Activated gamma-delta T cell treated with Interleukin-2 at 50 U/mL for 16 hours (primary cell): ENCODE data around the gene FBXO3.
A peak's percentile ranks its signal among the peaks of the same experiment; 100 is the strongest.
"Not testable (repeated sequence)": the region's sequence is repeated elsewhere in the genome, so short reads cannot be mapped to it uniquely, and the experiment has no call there.

ENCODE experiments used
- DNase-seq: peaks from one replicate; pipeline ENCODE4 v3.0.0-alpha.2; 2020

FBXO3 gene

DNA sequence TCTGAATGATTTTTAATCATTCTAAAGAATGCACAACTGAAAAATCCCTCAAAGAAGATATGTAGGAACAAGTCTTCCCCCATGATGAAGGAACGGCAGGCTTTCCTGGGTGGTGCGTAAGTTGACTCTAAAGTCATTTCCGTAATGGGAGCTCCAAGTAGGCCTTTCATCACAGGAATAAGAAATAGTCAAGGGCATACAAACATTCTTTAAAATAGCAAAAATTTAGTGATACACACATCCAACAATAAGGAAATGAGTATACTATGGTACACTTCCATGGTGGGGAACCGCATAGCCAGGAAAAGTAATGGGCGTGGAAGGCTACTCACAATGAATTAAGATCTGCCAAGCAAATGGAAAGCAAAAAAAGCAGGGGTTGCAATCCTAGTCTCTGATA is 48.8 kb downstream of the FBXO3 start:
- no peak for DNase-seq

DNA sequence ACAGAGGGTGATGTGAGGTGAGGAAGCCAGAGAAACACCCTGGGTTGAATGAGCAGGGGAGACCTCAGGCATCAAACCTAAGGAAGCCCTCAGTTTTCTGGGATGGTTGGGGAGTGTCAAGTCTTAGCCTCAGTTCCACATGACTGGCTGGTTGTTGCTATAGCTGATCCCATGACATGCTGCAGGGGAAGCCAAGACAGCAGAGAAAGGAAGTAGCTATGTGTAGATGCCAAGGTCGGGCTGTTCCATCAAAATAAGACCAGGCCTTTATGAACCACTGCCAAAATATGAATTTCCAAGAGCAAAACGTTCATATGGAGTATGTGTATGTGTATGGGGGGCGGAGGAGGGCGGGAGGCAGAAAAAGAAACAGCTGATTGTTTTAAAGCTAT is 49.7 kb downstream of the FBXO3 start:
- DNase-seq, result no peak

DNA sequence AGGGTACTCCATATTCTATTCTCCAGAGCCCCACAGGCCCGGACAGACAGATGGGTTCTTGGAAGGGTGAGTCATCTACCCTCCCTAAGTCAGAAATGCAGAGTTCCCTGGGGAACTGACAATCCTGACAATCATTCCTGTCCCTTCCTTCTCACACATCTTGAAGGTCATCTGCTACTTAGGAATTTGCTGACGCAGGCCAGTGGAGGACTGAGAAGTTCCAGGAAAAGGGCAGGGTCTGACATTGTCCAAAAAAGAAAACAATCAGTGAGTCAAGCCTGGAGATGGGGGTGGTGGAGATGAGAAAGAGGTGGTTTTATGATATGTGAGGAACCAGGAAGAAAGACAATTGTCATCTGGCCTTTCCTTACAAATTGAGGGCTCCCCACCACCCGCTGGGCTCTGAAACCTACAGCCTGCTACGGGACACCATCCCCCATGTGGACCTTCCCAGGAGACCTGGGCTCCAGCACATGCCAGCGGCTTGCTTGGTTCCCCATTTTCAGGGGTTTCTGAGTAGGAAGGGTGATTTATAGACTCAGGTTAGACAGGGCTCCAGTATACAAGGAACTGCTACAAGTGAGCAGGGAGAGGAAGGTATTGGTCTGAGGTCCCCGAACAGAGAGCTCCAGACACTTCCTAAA is 51.0 kb downstream of the FBXO3 start:
- DNase-seq, result no peak

DNA sequence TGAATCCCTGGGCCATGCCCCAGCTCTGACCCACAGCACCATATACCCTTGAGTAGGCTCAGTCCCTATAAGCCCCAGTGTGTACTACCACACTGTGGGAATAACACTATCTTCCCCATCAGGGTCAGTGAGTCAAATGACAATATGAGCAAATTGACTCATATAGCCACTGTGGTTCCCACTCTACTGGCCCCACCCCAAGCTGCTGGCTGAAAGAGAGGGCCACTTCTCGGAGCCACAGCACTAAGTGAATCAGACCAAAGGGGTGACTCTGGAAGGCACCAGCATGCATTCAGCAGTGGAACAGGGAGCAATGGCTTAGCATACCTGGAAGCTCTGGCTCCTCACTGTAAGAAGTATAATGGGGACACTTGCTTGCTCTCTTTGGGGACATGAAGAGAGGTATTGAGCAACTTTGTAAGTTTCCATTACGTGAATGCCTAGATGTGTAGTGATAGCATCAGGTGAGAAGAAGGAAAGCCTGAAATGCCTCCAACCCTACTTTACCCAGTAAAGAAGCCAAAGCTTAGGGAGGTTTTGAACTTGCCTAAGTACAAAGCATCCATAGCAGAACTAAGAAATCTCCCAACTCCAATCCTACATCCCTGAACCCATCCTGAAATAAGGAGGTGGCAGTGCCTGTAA is 51.6 kb downstream of the FBXO3 start:
- no peak for DNase-seq

DNA sequence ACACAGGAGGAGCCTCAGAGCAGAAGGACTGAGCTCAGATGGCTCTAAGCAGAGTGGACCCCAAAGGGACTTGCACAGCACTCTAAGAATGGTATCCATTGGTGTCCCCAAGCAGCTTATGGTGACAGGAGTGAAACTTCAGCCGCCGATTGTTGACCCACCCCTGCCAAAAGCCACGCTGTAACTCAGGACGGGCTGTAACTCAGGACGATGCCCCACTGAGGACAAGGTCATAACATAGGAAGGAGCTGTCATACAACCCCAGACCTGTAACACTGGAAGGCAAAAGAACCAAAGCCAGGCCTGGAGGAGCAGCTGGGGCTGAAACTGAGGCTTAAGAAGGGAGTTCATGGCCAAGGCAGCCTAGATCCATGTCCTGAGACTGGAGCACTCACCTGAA is 52.3 kb downstream of the FBXO3 start:
- no peak for DNase-seq

DNA sequence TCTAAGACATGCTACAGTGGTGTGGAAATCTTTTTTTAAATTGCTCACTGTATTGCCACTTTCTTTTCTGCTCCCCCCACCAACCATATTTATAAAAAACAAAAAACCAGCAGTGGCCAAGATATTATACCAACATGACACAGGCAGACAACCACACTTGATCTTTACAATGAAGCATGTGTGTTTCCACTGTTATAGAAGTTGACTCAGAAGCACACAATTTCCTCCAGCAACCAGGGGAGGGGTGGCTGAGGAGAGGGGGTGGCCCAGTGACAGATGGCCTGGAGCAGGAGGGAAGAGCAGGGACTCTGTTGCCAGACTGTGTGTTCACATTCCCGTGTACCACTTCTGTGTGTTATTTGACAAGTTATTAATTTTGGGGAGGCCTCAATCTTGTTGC is 52.9 kb downstream of the FBXO3 start:
- DNase-seq, result no peak

DNA sequence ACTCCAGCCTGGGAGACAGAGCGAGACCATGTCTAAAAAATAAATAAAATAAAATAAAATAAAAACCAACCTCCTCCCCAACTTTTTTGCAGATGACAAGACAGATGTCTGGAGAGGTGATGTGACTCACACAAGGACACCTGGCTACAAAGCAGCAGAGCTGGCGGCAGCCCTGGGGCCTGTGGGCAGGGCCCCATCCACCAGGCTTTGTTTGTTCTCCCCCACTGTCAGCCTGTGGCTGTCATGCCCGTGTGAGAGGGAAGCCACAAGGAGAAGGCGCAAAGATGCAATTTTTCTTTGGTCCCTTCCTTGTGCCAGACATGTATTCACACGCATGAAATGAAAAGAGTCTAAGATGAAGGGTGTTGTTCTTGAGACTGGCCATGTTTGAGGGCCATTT is 54.7 kb downstream of the FBXO3 start:
- DNase-seq, result no peak

DNA sequence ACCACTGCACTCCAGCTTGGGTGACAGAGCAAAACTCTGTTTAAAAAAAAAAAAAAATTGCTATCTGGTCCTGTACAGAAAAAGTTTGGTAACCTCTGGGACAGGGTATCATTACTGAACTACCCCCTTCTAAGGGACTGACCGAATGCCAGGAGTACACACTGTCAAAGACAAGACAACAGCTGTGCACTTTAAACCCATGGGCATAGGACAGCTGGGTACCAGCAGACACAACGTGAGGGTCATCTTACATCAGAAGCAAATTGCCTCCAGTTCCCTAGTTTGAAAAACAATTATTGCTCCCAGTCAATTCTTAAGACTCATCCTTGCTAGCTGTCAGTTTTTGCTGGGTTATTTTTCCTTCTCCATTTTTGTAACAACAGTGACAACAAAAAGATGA is 55.9 kb downstream of the FBXO3 start:
- no peak for DNase-seq

DNA sequence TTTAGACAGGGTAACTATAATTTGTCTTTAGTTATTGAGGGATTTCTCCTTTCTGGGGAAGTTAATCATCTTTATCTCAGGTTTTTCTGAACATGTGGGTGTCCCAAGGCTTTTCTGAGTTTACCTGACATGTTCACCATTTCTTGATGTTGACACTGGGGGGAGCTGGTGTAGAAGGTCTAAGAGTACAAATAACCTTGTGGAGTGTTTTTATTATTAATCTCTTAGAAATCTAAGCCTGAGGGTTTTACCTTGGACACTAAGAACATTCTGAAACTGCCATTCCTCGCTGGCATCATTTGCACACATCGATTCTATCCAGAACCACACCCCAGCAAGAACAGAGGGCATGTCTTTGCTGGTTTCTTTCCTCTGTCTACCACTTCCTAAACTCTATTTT is 58.1 kb downstream of the FBXO3 start:
- no peak for DNase-seq

DNA sequence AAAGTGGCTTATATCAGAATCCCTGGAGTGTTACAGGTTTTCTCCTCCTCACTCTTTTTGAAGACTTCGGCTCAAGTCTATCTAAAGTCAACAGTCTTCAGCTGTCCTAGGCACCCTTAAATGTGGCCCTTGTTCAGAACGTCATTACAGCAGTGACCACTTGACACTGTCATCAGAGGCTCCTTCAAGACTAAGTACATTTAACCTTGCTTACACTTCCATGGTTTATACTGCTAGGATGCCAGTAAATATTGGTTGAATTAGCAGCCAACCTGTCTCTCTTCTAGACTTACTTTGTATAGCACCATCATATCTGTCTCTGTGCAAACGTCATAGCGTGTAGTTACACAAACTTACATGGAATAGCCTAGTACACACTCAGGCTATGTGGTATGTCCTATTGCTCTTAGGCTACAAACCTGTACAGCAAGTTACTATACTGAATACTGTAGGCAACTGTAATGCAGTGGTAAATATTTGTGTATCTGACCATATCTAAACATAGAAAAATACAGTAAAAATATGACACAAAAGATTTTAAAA is 60.4 kb downstream of the FBXO3 start:
- DNase-seq, result no peak

DNA sequence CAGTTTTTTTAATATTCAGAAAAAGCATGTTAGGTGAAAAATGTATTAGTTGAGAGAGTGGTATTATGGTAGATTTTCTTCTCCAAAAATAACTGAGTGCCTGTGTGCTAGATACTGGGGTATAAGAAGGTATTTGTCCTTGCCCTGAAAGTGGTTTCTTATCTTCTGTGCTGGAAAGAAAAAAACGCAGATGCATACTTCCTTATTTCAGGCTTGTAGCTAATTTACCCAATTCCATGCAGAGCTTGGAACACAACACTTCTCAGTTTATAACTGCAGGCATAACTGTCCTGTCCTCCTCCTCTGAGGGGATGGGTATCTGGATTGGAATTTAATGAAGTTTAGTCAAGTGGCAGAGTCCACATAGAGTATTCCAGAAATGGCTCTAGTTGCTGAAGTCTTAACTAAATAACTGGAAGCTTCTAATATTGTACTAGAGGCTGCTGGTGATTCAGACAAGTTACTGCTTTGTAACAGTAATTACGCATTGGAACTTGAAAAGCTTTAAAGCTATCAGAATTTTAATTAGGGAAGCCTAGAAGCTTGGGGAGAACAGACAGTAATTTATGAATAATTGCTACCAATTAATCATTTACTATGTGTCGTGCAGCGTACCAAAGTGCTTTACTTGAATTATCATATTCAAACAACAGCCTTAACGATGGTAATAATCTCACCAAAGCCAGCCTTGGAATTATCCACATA is 61.0 kb downstream of the FBXO3 start:
- DNase-seq, result no peak

DNA sequence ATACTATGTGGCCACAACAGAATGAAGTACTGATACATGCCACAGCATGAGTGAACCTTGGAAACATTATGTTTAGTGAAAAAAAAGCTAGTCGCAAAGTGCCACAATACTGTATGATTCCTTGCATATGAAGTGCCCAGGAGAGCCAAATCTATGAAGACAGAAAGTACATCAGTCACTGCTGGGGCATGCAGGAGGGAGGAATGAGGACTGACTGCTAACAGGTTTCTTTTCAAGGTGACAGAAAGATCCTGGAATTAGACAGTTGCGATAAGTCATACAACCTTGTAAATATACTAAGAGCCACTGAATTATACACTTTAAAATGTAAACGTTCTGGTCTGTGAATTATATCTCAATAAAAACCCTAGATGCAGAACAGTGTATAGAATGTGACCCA is 61.9 kb downstream of the FBXO3 start:
- DNase-seq, result no peak

DNA sequence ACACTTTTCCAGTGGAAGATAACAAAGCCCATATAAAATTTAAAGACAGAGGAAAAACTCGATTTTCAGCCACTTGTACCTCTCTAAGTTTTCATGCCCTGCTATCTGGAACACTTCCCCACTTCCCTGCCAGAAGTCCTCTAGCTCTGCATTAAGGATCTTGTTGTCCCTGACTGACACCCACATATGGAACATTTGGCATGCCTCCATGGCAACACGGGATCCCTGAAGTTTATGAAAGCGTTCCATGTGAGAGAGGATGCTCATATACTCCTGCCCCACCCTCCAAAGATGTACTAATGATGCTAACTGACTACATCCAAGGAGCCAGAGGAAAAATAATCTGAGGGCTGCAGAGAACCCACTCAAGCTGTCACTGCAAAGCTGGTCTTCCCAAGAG is 64.9 kb downstream of the FBXO3 start:
- DNase-seq, result no peak

DNA sequence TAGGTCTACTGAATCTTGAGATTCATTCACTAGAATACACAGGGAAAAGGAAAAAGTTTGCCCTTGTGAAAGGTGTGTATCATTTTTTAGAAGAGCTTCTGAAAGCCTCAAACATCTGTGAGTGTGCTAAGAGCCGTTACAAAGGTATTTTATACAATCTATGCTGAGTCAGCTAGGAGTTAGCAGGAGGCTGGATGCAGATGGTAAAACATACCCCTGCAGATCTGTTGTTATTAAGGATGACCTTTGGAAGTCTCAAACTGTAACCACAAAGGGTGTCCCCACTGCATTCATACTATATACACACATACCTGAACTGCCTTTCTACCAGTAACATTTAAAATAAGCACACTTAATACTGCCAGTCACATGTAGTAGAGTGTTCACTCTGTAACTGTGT is 65.3 kb downstream of the FBXO3 start:
- no peak for DNase-seq

DNA sequence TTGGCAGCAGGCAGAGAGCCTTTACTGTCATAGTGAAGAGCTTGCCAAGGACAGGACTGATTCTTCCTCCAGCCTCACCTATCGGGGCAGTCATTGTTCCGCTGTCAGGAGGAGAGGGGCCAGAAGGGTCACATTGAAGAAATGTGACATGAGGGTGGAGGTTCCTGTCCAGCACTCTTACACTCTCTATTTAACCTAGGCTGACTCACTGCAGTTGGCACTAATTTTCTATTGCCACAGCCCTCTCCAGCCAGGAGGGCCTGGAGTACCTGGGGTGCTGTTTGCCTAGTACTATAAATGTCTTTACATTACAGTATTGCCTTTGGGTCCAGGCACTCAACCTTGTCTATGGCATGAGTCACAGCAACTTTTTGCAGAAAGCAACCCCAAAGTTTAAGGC is 66.5 kb downstream of the FBXO3 start:
- not testable (repeated sequence) for DNase-seq

DNA sequence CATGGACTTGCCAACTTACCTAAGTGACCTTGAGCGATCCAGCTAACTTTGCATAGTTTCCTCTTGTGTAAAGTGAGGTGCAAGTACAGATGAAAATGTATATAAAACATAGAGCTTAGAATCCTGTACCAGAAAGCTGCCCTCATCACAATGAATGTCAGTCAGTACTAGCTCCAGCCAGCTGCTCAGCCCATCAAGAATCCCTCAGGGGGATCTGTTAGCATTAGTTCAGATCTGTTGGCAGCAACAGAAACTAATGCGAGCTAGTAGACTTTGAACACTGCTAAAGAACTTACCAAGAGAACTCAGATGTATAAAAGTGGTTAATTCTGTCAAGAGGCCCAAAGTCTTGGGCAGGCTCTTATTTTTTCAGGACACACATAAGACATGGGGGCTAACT is 67.4 kb downstream of the FBXO3 start:
- no peak for DNase-seq

DNA sequence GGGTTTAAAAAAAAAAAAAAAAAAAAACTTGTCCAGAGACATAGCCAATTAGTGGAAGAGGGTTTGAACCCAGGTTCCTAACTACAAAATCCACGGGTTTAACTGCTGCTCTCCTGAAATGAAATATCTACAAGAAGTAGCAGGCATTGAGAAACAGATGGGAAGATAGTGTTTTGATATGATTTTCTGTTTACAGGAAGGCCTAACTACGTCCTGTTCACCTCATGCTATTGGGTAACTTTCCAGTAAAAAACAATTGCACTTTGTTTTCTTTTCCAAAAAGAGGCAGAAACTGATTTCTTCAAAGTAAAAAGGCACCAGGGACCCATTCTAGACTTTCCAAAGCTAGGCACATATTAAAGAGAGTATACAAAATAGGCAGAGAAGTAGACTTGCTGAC is 67.8 kb downstream of the FBXO3 start:
- DNase-seq, result no peak

DNA sequence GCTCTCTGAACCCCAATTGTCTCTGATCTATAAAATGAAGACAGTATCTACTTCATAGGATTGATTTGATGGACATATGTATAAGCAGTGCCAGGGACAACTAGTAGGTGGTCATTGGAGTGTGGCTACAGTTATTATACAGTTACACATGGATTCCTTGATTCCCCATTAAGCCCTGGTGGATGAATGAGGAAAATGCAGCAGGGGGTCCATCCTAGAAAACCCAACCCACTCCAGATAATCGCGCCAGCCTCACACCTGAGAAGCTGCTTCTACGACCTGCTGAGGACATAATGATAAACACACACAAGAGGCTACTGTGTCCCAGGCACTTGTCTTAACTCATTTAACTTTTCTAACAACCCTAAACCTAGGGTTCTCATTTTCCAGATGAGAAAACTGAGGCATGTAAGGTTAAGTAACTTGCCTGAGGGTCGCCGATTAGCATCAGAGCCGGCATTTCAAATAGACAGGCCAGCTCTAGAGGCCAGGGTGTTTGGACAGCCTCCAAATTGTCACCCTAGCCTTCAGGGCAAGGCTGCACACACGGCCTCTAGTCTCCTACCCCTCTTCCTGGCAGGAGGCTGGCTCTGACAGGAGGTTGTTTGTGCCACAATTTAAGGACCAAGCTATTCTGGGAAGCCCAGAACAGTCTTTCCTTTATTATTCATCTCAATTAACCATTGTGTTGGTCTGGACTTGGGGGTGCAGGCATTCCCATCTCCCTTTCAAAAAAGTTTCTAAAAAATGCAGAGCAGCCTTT is 69.9 kb downstream of the FBXO3 start:
- no peak for DNase-seq

DNA sequence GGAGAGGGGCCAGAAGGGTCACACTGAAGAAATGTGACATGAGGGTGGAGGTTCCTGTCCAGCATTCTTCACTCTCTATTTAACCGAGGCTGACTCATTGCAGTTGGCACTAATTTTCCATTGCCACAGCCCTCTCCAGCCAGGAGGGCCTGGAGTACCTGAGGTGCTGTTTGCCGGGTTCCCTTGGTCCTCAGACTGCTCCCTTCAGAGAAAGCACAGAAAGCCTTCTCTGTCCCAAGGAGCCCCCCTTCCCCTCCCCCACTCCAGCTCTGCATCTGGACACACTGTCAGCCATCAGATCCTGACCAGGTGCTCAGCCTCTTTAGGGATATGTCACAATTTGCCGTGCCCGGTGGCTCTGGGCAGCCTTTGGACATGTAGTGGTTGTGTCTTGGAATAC is 70.5 kb downstream of the FBXO3 start:
- DNase-seq, result no peak

DNA sequence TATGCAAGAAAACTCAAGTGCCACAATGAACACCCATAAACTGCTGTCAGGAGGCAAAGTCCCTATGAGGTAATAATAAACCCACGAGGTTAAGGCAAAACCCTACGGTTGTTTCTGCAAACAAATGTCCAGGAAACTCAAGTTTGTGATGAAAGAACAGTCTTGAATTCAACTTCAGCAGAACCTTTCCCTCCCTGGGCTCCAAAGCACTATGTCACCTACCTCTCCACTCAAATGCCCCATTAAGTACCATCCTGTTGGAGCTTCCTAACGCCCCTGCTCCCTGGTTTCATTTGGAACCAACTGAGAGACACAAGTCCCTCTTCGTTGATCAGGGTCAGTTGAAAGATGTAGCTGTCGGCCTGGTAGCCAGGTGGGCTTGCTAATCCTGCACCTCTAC is 71.1 kb downstream of the FBXO3 start:
- DNase-seq, result no peak

DNA sequence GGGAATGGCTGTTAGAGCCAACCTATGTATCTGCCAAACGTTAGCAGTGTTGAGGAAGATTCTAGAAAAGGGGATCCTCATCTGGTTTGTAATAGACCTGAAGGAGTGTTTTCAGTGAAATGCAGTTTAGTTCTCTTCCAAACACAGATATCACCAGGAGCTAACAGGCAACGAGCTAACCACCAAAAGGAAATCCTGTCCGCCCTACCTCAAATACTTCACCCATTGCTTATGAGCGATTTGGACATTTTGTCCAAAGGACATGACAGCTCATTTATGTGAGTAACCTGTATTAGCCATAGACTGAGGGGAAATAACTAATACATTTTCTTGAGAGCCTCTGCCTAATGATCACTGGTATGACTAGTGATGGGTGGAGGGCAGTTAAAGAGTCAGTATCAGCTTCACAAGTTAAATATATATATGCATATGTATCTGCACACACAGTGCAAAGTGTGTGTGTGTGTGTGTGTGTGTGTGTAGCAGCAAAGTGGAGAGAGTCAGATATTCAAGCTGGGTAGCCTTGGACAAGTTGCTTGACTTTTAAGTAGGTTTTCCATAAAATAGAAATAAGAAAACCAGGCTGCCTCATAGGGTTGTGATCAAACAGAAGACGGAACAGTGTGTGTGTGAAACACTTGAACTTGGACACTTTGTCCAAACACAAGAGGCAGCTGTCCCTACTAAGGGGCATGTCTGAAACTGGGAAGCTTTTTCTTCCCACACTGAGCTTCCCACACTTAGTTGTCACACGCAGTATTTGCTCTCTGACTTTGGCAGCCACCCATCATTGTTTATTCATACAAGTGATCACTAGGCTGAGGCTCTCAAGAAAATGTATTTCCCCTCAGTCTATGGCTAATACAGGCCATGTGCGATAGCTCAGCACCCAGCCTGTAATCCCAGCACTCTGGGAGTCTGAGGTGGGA is 72.8 kb downstream of the FBXO3 start:
- DNase-seq, result no peak

DNA sequence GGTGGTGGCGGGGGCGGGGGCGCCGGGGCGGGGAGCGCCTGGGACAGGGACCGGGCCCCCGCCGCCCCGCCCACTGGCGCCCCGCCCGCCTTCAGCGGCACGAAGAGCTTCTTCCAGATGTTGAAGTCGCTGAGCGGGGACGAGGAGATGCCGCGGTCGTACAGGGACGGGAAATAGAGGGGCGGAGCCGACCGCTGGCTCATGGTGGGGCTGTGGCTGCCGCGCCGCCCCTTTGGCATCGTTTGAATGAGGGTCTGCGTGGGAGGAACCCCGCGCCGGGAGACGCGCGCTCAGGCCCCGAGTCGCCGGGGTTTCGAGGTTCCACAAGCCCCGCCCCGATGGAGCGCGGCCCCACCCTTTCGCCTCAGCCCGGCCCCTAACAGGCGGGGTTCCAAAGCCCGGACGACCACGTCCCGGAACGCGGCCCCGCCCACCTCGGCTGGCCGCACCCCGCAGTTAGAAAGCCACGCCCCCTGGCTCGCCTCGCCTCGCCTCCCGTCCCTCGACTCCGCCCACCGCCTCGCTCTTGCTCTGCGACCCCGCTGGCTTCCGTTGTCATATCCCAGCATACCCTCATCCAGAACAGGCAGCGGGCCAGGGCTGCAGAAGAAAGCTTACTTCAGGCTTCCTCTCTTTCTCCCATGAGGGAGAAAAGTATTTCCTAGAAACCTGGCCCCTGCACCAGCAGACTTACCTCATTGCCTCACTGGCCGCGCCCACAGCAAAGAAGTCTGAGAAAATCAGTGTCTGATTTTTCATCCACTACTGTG is 73.6 kb downstream of the FBXO3 start, which contains the start of gene C11orf91:
TSS of gene C11orf91 (minus strand) at position 325 of the 770 bp plus-strand sequence. CDS start at position 239, 86 bp downstream.
- DNase-seq, result peak; percentile 89
